Natural killer cell (primary cell): ENCODE measurements around the gene SDF2L1. TPM values are rescaled to one million over a fixed set of nuclear protein-coding genes. Genes with fewer than 3 reads are reported as not detected.
A peak's percentile ranks its signal among the peaks of the same experiment; 100 is the strongest.

Experiments used
- ATAC-seq, 3 donors: fragments of 150-1000 bp in 2 of 3; fragments of 200-7000 bp in 1 of 3; cut with Tn5 transposase; 1 replicate in 1 of 3; 2 replicates in 2 of 3; pipeline ENCODE4 v1.10.0; 2021; ENCODE audit warnings: mild to moderate bottlenecking in 2 of 3, moderate library complexity in 2 of 3
- DNase-seq, 2 donors: peaks; one replicate each; pipeline versions ENCODE4 v3.0.0 to v3.0.0-alpha.2; 2013 to 2021; ENCODE audit warnings: mixed read lengths in 1 of 2
- H3K27ac ChIP-seq: one replicate; pipeline ENCODE4 v1.5.1; 2013; ENCODE audit warnings: mild to moderate bottlenecking, low read length
- H3K27me3 ChIP-seq: one replicate; pipeline ENCODE4 v1.6.1; 2013; ENCODE audit warnings: low read length; ENCODE audit not compliant: control insufficient read depth, insufficient read depth
- H3K36me3 ChIP-seq: one replicate; pipeline ENCODE4 v1.6.1; 2013; ENCODE audit warnings: low read length; ENCODE audit not compliant: control insufficient read depth, insufficient read depth
- H3K4me1 ChIP-seq: one replicate; pipeline ENCODE4 v1.6.1; 2013; ENCODE audit warnings: low read length; ENCODE audit not compliant: control insufficient read depth, insufficient read depth
- H3K4me3 ChIP-seq: one replicate; pipeline ENCODE4 v1.5.1; 2013; ENCODE audit warnings: low read length
- H3K9me3 ChIP-seq: one replicate; pipeline ENCODE4 v1.6.1; 2013; ENCODE audit warnings: low read length; ENCODE audit not compliant: control insufficient read depth, insufficient read depth
- H3K27ac Mint-ChIP-seq, 2 donors: one replicate each; pipeline ENCODE4 v1.8.0; 2022; ENCODE audit warnings: mild to moderate bottlenecking in 2 of 2, mixed read lengths in 2 of 2, moderate library complexity in 1 of 2
- H3K27me3 Mint-ChIP-seq, 2 donors: one replicate each; pipeline ENCODE4 v1.8.0; 2022; ENCODE audit warnings: low read depth in 2 of 2, mixed read lengths in 2 of 2
- H3K36me3 Mint-ChIP-seq: one replicate; pipeline ENCODE4 v1.8.0; 2022; ENCODE audit warnings: mixed read lengths
- H3K4me1 Mint-ChIP-seq, 2 donors: one replicate each; pipeline ENCODE4 v1.8.0; 2022; ENCODE audit warnings: mixed read lengths in 2 of 2
- H3K4me3 Mint-ChIP-seq: one replicate; pipeline ENCODE4 v1.8.0; 2022; ENCODE audit warnings: mild to moderate bottlenecking, moderate library complexity, mixed read lengths
- H3K9me3 Mint-ChIP-seq, 2 donors: one replicate each; pipeline ENCODE4 v1.8.0; 2022; ENCODE audit warnings: mixed read lengths in 2 of 2
- CTCF ChIP-seq: fragments of 200-600 bp; IDR thresholded peaks from one replicate; pipeline ENCODE4 v1.8.0; 2022; ENCODE audit warnings: antibody characterized with exemption
- WGBS: methylation state at CpG from one replicate; pipeline ENCODE4 v1.1.7; 2013; ENCODE audit warnings: missing lambda C conversion rate; ENCODE audit not compliant: insufficient coverage; 5-methylcytosine and 5-hydroxymethylcytosine counted together
- intact Hi-C: fragments of 100-400 bp; cut with micrococcal nuclease; formaldehyde crosslinking; loops from one replicate; pipeline ENCODE4 v1.14.2; 2022
- total RNA-seq, 4 donors: library from RNA; stranded (reverse); fragments of 120-200 nt in 1 of 4; gene quantifications; one replicate each; pipeline versions ENCODE4 v1.2.3 to v1.2.4, GENCODE V29; 2013 to 2022

Gene SDF2L1
- total RNA-seq, 3 donors from 2014 or later (not counting 1 experiment from before 2014, with no cell fraction given): 38.3 to 55.8 (median 40.3) TPM

GRCh38 chr22:21611210-21611977 is 30.7 kb upstream of the SDF2L1 start:
- 92% methylated on average over 4 of the region's 4 CpGs for WGBS
- Mint-ChIP-seq H3K4me1 (peaks cover 40 to 50% of the 10 kb centered on the region in 2 donors), H3K9me3 (no peaks in the 10 kb centered on the region), H3K36me3 (no peaks in the 10 kb centered on the region), H3K27ac (peak overlapping the region; percentile 60 to 78), H3K27me3 (no peaks in the 10 kb centered on the region), H3K4me3 (no peak overlapping the region)
- H3K4me1 ChIP-seq: peaks cover 7% of the 10 kb centered on the region
- H3K4me3 ChIP-seq: no peak overlapping the region
- intact Hi-C loops: no loop called here
- DNase-seq (no peak), ATAC-seq (no peak)
- TF ChIP-seq CTCF: no peak
- H3K9me3 ChIP-seq: no peaks in the 10 kb centered on the region
- H3K27ac ChIP-seq: no peak overlapping the region
- H3K36me3 ChIP-seq: peaks cover 24% of the 10 kb centered on the region
- H3K27me3 ChIP-seq: no peaks in the 10 kb centered on the region

GRCh38 chr22:21612858-21613257 is 29.2 kb upstream of the SDF2L1 start:
- H3K4me3 ChIP-seq: no peak overlapping the region
- no peak overlapping the region for H3K27ac ChIP-seq
- H3K27me3 ChIP-seq: no peaks in the 10 kb centered on the region
- H3K36me3 ChIP-seq: peaks cover 24% of the 10 kb centered on the region
- WGBS: 97% methylated on average over 7 of the region's 7 CpGs
- H3K27ac Mint-ChIP-seq: no peak overlapping the region
- H3K27me3 Mint-ChIP-seq: no peaks in the 10 kb centered on the region
- no peak overlapping the region for H3K4me3 Mint-ChIP-seq
- no peaks in the 10 kb centered on the region for H3K9me3 ChIP-seq
- peaks cover 35 to 37% of the 10 kb centered on the region in 2 donors for H3K4me1 Mint-ChIP-seq
- no peaks in the 10 kb centered on the region for H3K36me3 Mint-ChIP-seq
- H3K4me1 ChIP-seq: peaks cover 3% of the 10 kb centered on the region
- H3K9me3 Mint-ChIP-seq: no peaks in the 10 kb centered on the region
- intact Hi-C loops: no loop called here
- no peak for ATAC-seq
- no peak for TF ChIP-seq CTCF
- DNase-seq: no peak

GRCh38 chr22:21613553-21614233 is 28.4 kb upstream of the SDF2L1 start:
- H3K27me3 Mint-ChIP-seq: no peaks in the 10 kb centered on the region
- intact Hi-C loops: no loop called here
- Histone ChIP-seq H3K4me3 (no peak overlapping the region), H3K9me3 (no peaks in the 10 kb centered on the region), H3K4me1 (peaks cover 5% of the 10 kb centered on the region), H3K27ac (no peak overlapping the region), H3K36me3 (peaks cover 24% of the 10 kb centered on the region), H3K27me3 (no peaks in the 10 kb centered on the region)
- ATAC-seq (no peak), DNase-seq (no peak)
- H3K4me3 Mint-ChIP-seq: no peak overlapping the region
- H3K27ac Mint-ChIP-seq: no peak overlapping the region
- 76% methylated on average over 3 of the region's 4 CpGs for WGBS
- no peaks in the 10 kb centered on the region for H3K36me3 Mint-ChIP-seq
- no peak for TF ChIP-seq CTCF
- H3K9me3 Mint-ChIP-seq: no peaks in the 10 kb centered on the region
- peaks cover 33 to 37% of the 10 kb centered on the region in 2 donors for H3K4me1 Mint-ChIP-seq
